ENCODE results near the gene FBXO2.

GRCh38 chr1:11647333-11647732, 6.9 kb downstream of the FBXO2 start:
- TF ChIP-seq CTCF (IDR thresholded peaks at IDR 0.05) (no peak), POLR2A (IDR thresholded peaks at IDR 0.05) (no peak)
